GM12872 (cell line): ENCODE results near the gene IL37.

Source experiments
- CTCF ChIP-seq: IDR thresholded peaks from 3 replicates; pipeline ENCODE4 v1.5.1; 2011; ENCODE audit warnings: low read depth, mild to moderate bottlenecking, low read length, moderate library complexity; ENCODE audit not compliant: insufficient read depth

Gene IL37

GRCh38 chr2:112910219-112910618 lies 746 bp upstream of the IL37 start:
- TF ChIP-seq CTCF: no peak

GRCh38 chr2:112912403-112912802 lies 1.4 kb downstream of the IL37 start:
- TF ChIP-seq CTCF: no peak

- TF ChIP-seq CTCF: no peak
Measured at GRCh38 chr2:112915300-112916144, 4.6 kb downstream of the IL37 start.

- no peak for TF ChIP-seq CTCF
Measured at GRCh38 chr2:112916145-112916571, 5.2 kb downstream of the IL37 start.

- TF ChIP-seq CTCF: no peak
Measured at GRCh38 chr2:112916625-112917247, 5.8 kb downstream of the IL37 start.

- TF ChIP-seq CTCF: no peak
Measured at GRCh38 chr2:112917856-112918255, 6.9 kb downstream of the IL37 start.

GRCh38 chr2:112918256-112918655 lies 7.3 kb downstream of the IL37 start:
- no peak for TF ChIP-seq CTCF
